ENCODE data around the gene TMEM258.

The TMEM258 gene

GRCh38 chr11:61745781-61746441 lies 46.5 kb downstream of the TMEM258 start:
- in situ Hi-C loops (cut with HindIII; ENCODE audit: low sequenced_read_pairs), result loop anchor here (25.0 kb wide), 1 partner anchor 109 kb away; no protein-coding TSS in a partner anchor

GRCh38 chr11:61744609-61745156 lies 47.7 kb downstream of the TMEM258 start:
- in situ Hi-C loops (cut with HindIII; ENCODE audit: low sequenced_read_pairs), result loop anchor here (25.0 kb wide), 1 partner anchor 107 kb away; no protein-coding TSS in a partner anchor

- in situ Hi-C loops (cut with HindIII; ENCODE audit: low sequenced_read_pairs), result loop anchor here (25.0 kb wide), 1 partner anchor 107 kb away; no protein-coding TSS in a partner anchor
Measured at GRCh38 chr11:61744181-61744580, 48.2 kb downstream of the TMEM258 start.

- in situ Hi-C loops (cut with HindIII; ENCODE audit: low sequenced_read_pairs), result loop anchor here (25.0 kb wide), 1 partner anchor 106 kb away; no protein-coding TSS in a partner anchor
Measured at GRCh38 chr11:61743486-61744095, 48.8 kb downstream of the TMEM258 start.

GRCh38 chr11:61742391-61742790 lies 50.0 kb downstream of the TMEM258 start:
- in situ Hi-C loops (cut with HindIII; ENCODE audit: low sequenced_read_pairs), result loop anchor here (25.0 kb wide), 1 partner anchor 105 kb away; no protein-coding TSS in a partner anchor

GRCh38 chr11:61739966-61740365 lies 52.4 kb downstream of the TMEM258 start:
- in situ Hi-C loops (cut with HindIII; ENCODE audit: low sequenced_read_pairs), result loop anchor here (25.0 kb wide), 1 partner anchor 103 kb away; no protein-coding TSS in a partner anchor

- in situ Hi-C loops (cut with HindIII; ENCODE audit: low sequenced_read_pairs), result loop anchor here (25.0 kb wide), 1 partner anchor 102 kb away; no protein-coding TSS in a partner anchor
Measured at GRCh38 chr11:61739413-61739812, 53.0 kb downstream of the TMEM258 start.
